ENCODE results near the gene PI16. TPM values are rescaled to one million over a fixed set of nuclear protein-coding genes. Genes with fewer than 3 reads are reported as not detected.

PI16 gene
- total RNA-seq, 1 donor from 2014 or later = not detected

DNA sequence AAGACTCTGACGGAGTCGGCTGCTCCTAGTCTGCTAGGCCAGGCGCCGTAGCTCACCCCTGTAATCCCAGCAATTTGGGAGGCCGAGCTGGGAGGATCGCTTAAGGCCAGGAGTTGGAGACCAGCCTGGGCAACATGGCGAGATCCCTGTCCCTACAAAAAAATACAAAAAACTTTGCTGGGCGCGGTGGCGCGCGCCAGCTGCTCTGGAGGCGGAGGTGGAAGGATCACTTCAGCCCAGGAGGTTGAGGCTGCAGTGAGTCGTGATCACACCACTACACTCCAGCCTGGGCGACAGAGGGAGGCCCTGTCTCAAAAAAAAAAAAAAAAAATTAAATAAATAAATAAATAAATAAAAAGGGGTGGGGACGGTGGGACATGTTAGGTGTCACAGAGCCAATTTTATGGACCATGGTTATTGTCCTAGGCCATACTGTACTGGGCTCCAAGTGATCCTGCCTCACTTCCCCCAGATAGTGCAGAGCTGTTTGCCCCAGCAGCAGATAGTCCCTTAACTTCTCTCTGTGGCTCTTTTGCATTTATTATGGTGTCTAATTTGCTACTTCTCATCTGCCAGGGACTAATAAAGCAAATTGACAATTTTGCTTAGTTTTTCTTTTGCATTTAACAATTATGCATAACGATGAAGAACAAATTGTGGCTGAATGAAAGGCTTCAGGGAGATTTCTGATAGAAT, 5.2 kb downstream of the PI16 start:
- Mint-ChIP-seq H3K27ac (ENCODE audit: unreplicated experiment) (no peak overlapping the region), H3K27me3 (ENCODE audit: unreplicated experiment) (no peaks in the 10 kb centered on the region), H3K9me3 (ENCODE audit: unreplicated experiment) (no peaks in the 10 kb centered on the region), H3K4me3 (ENCODE audit: unreplicated experiment) (no peak overlapping the region), H3K4me1 (ENCODE audit: unreplicated experiment) (peaks cover 15% of the 10 kb centered on the region), H3K36me3 (ENCODE audit: unreplicated experiment) (no peaks in the 10 kb centered on the region)
- TF ChIP-seq, protein P1, sequence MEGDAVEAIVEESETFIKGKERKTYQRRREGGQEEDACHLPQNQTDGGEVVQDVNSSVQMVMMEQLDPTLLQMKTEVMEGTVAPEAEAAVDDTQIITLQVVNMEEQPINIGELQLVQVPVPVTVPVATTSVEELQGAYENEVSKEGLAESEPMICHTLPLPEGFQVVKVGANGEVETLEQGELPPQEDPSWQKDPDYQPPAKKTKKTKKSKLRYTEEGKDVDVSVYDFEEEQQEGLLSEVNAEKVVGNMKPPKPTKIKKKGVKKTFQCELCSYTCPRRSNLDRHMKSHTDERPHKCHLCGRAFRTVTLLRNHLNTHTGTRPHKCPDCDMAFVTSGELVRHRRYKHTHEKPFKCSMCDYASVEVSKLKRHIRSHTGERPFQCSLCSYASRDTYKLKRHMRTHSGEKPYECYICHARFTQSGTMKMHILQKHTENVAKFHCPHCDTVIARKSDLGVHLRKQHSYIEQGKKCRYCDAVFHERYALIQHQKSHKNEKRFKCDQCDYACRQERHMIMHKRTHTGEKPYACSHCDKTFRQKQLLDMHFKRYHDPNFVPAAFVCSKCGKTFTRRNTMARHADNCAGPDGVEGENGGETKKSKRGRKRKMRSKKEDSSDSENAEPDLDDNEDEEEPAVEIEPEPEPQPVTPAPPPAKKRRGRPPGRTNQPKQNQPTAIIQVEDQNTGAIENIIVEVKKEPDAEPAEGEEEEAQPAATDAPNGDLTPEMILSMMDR (IDR thresholded peaks at IDR 0.05) = no peak
- no peak for DNase-seq (ENCODE audit: extremely low spot score, unreplicated experiment)

DNA sequence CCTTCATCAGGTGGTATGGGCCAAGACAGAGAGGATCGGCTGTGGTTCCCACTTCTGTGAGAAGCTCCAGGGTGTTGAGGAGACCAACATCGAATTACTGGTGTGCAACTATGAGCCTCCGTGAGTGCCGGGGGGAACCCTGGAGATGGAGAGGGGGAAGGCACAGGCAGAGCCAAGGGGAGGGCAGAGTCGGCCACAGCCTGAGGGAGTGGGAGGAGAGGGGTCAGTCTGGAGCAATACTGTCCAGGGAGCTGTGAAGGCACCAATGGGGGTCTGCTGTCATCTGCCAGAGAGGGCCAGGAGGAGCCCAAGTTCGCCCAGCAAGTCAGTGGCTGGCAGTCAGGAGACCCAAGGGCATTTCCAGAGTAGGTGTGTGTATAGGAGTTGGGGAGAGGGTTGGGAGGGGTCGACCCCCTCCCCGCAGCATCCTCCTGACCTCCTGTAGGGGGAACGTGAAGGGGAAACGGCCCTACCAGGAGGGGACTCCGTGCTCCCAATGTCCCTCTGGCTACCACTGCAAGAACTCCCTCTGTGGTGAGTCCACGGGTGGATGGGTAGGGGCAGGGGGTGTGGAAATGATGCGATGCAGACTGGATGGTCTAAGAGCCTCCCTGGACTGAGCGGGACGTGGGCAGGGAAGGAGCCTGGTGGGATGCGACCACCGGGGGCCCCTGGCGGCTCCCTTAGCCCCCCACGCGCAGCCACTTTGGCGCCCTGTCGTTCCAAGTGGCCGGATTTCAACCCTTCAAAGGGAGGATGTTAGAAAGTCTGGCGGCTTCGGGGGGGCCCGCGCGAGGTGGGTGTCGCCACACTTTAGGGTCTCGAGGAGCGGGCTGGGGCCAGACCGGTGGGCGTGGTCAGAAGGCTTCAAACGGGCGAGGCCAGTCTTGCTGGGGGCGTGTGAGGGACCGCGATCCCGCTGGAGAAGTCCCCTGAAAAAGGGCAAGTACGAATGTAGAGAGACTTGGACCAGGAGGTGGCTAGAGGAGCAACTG, 7.2 kb downstream of the PI16 start:
- Mint-ChIP-seq H3K4me3 (ENCODE audit: unreplicated experiment) (no peak overlapping the region), H3K27me3 (ENCODE audit: unreplicated experiment) (no peaks in the 10 kb centered on the region), H3K9me3 (ENCODE audit: unreplicated experiment) (no peaks in the 10 kb centered on the region), H3K36me3 (ENCODE audit: unreplicated experiment) (peaks cover 2% of the 10 kb centered on the region), H3K4me1 (ENCODE audit: unreplicated experiment) (peaks cover 15% of the 10 kb centered on the region), H3K27ac (ENCODE audit: unreplicated experiment) (no peak overlapping the region)
- TF ChIP-seq, protein P1 (IDR thresholded peaks at IDR 0.05) = no peak
- no peak for DNase-seq (ENCODE audit: extremely low spot score, unreplicated experiment)

DNA sequence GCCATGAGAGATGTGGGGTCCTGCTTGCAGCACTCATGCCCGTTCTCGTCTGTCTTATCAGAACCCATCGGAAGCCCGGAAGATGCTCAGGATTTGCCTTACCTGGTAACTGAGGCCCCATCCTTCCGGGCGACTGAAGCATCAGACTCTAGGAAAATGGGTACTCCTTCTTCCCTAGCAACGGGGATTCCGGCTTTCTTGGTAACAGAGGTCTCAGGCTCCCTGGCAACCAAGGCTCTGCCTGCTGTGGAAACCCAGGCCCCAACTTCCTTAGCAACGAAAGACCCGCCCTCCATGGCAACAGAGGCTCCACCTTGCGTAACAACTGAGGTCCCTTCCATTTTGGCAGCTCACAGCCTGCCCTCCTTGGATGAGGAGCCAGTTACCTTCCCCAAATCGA, 8.3 kb downstream of the PI16 start:
- Mint-ChIP-seq H3K9me3 (ENCODE audit: unreplicated experiment) (no peaks in the 10 kb centered on the region), H3K36me3 (ENCODE audit: unreplicated experiment) (peaks cover 9% of the 10 kb centered on the region), H3K4me1 (ENCODE audit: unreplicated experiment) (peaks cover 15% of the 10 kb centered on the region), H3K4me3 (ENCODE audit: unreplicated experiment) (no peak overlapping the region), H3K27me3 (ENCODE audit: unreplicated experiment) (no peaks in the 10 kb centered on the region), H3K27ac (ENCODE audit: unreplicated experiment) (peak overlapping the region; percentile 5)
- no peak for DNase-seq (ENCODE audit: extremely low spot score, unreplicated experiment)
- TF ChIP-seq, protein P1 (IDR thresholded peaks at IDR 0.05) = no peak

DNA sequence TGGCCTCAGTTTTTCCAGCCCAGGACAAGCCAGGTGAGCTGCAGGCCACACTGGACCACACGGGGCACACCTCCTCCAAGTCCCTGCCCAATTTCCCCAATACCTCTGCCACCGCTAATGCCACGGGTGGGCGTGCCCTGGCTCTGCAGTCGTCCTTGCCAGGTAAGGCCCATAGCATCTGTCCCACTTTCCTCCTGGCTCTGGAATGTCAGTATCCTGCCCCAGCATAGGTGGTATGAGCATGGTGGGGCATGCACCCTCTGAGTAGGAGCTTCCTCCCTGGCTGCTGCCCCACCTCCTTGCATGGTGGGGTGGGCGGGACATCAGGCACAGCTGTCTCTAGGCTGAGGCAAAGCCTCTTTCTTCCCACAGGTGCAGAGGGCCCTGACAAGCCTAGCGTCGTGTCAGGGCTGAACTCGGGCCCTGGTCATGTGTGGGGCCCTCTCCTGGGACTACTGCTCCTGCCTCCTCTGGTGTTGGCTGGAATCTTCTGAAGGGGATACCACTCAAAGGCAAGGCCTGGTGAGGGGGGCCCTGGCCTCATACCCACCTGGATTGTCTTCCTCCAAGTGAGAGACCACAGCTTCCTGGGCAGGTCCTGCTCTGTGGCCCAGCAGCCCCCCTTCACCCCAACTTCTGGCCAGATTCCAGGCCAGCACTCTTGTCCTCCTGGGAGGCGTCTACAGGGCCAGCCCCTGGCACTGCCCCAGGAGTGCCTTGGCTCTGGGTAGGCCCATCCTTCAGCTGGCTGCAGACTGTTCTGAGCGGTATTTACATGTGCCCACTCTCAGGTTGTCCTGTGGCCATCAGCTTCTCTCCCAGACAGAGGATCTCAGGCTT, 9.1 kb downstream of the PI16 start:
- no peak overlapping the region for H3K27ac Mint-ChIP-seq (ENCODE audit: unreplicated experiment)

More for the DNA sequence above, 9.1 kb downstream of the PI16 start:
- no peak for DNase-seq (ENCODE audit: extremely low spot score, unreplicated experiment)
- H3K9me3 Mint-ChIP-seq (ENCODE audit: unreplicated experiment) = no peaks in the 10 kb centered on the region
- H3K4me3 Mint-ChIP-seq (ENCODE audit: unreplicated experiment) = no peak overlapping the region
- H3K4me1 Mint-ChIP-seq (ENCODE audit: unreplicated experiment) = peaks cover 17% of the 10 kb centered on the region
- TF ChIP-seq, protein P1 (IDR thresholded peaks at IDR 0.05) = no peak
- H3K27me3 Mint-ChIP-seq (ENCODE audit: unreplicated experiment) = no peaks in the 10 kb centered on the region
- peaks cover 17% of the 10 kb centered on the region for H3K36me3 Mint-ChIP-seq (ENCODE audit: unreplicated experiment)

Measured in osteocyte (in vitro differentiated cells).